Trophoblast cell (in vitro differentiated cells and primary cell): ENCODE measurements around the gene DYSF.

Source experiments
- DNase-seq, 2 donors: peaks; one replicate each; pipeline ENCODE4 v3.0.0-alpha.2; 2016
- H2AFZ ChIP-seq: 2 replicates; pipeline ENCODE4 v1.6.1; 2013; ENCODE audit warnings: low read length, moderate library complexity, mild to moderate bottlenecking; ENCODE audit not compliant: insufficient read depth, poor library complexity
- H2AK5ac ChIP-seq: 2 replicates; pipeline ENCODE4 v1.6.1; 2013; ENCODE audit warnings: mild to moderate bottlenecking, low read length
- H2BK120ac ChIP-seq: 2 replicates; pipeline ENCODE4 v1.6.1; 2013; ENCODE audit warnings: low read length, mild to moderate bottlenecking, moderate library complexity; ENCODE audit not compliant: insufficient read depth, poor library complexity
- H2BK12ac ChIP-seq: 2 replicates; pipeline ENCODE4 v1.6.1; 2013; ENCODE audit warnings: mild to moderate bottlenecking, low read length, moderate library complexity
- H2BK5ac ChIP-seq: 2 replicates; pipeline ENCODE4 v1.6.1; 2013; ENCODE audit warnings: low read length, low read depth, moderate library complexity, mild to moderate bottlenecking; ENCODE audit not compliant: poor library complexity
- H3K14ac ChIP-seq: 2 replicates; pipeline ENCODE4 v1.6.1; 2013; ENCODE audit warnings: mild to moderate bottlenecking, low read length
- H3K18ac ChIP-seq: 2 replicates; pipeline ENCODE4 v1.6.1; 2013; ENCODE audit warnings: mild to moderate bottlenecking, low read length
- H3K23ac ChIP-seq: 2 replicates; pipeline ENCODE4 v1.6.1; 2013; ENCODE audit warnings: low read length
- H3K27ac ChIP-seq: 2 replicates; pipeline ENCODE4 v1.5.1; 2013; ENCODE audit warnings: low read depth, mild to moderate bottlenecking, inconsistent platforms, low read length, moderate library complexity
- H3K27me3 ChIP-seq: 2 replicates; pipeline ENCODE4 v1.6.1; 2013; ENCODE audit warnings: inconsistent platforms, mild to moderate bottlenecking, low read length, moderate library complexity; ENCODE audit not compliant: insufficient read depth
- H3K36me3 ChIP-seq, 2 experiments: 1 replicate in 1 of 2; 2 replicates in 1 of 2; pipeline ENCODE4 v1.6.1; 2013; ENCODE audit warnings: low read length in 2 of 2, mild to moderate bottlenecking in 2 of 2, moderate library complexity in 1 of 2; ENCODE audit not compliant: insufficient read depth in 2 of 2, control insufficient read depth in 1 of 2
- H3K4ac ChIP-seq: 2 replicates; pipeline ENCODE4 v1.6.1; 2013; ENCODE audit warnings: low read depth, mild to moderate bottlenecking, low read length, moderate library complexity
- H3K4me1 ChIP-seq, 2 experiments: 1 replicate in 1 of 2; 2 replicates in 1 of 2; pipeline ENCODE4 v1.6.1; 2013; ENCODE audit warnings: low read length in 2 of 2, mild to moderate bottlenecking in 2 of 2, moderate library complexity in 1 of 2; ENCODE audit not compliant: insufficient read depth in 2 of 2, control insufficient read depth in 1 of 2
- H3K4me2 ChIP-seq: 2 replicates; pipeline ENCODE4 v1.6.1; 2013; ENCODE audit warnings: inconsistent platforms, mild to moderate bottlenecking, low read length, moderate library complexity
- H3K4me3 ChIP-seq: 2 replicates; pipeline ENCODE4 v1.5.1; 2013; ENCODE audit warnings: mild to moderate bottlenecking, low read depth, low read length, inconsistent platforms
- H3K79me1 ChIP-seq: one replicate; pipeline ENCODE4 v1.6.1; 2013; ENCODE audit warnings: low read length
- H3K79me2 ChIP-seq: 2 replicates; pipeline ENCODE4 v1.6.1; 2013; ENCODE audit warnings: low read length, mild to moderate bottlenecking; ENCODE audit not compliant: control insufficient read depth, insufficient read depth, poor library complexity
- H3K9ac ChIP-seq: 2 replicates; pipeline ENCODE4 v1.6.1; 2013; ENCODE audit warnings: mild to moderate bottlenecking, low read length
- H3K9me3 ChIP-seq: 2 replicates; pipeline ENCODE4 v1.6.1; 2013; ENCODE audit warnings: low read depth, mild to moderate bottlenecking, control low read depth, inconsistent platforms, low read length; ENCODE audit not compliant: insufficient read depth
- H4K12ac ChIP-seq: 2 replicates; pipeline ENCODE4 v1.6.1; 2013; ENCODE audit warnings: low read depth, mild to moderate bottlenecking, low read length, moderate library complexity
- H4K8ac ChIP-seq: 2 replicates; pipeline ENCODE4 v1.6.1; 2013; ENCODE audit warnings: low read depth, mild to moderate bottlenecking, low read length, moderate library complexity
- H4K91ac ChIP-seq: one replicate; pipeline ENCODE4 v1.6.1; 2013; ENCODE audit warnings: low read depth, mild to moderate bottlenecking, low read length, moderate library complexity
- WGBS: extraction: QIAGEN DNeasy Blood & Tissue Kit; methylation state at CpG from one replicate; pipeline ENCODE4 v1.1.7; 2013; ENCODE audit warnings: missing lambda C conversion rate; ENCODE audit not compliant: insufficient read length, insufficient coverage; ENCODE audit errors: extremely low coverage; 5-methylcytosine and 5-hydroxymethylcytosine counted together

Gene DYSF

DNA sequence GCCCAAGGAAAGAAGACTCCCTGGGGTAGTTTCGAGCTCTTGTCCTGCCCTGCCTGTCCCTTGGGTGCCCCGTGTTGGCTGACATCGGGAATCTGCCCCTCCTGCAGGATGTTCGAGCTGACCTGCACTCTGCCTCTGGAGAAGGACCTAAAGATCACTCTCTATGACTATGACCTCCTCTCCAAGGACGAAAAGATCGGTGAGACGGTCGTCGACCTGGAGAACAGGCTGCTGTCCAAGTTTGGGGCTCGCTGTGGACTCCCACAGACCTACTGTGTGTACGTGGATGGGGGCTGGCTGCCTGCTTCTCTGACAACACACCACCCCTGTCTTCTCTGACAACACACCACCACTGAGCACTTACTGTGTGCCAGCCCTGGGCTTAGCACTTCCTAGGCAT, 210.8 kb downstream of the DYSF start:
- no peak overlapping the region for H3K4me3 ChIP-seq
- H4K8ac ChIP-seq = no peak overlapping the region
- no peak for DNase-seq
- no peak overlapping the region for H2BK12ac ChIP-seq
- H2BK120ac ChIP-seq = no peak overlapping the region
- peaks cover 2% of the 10 kb centered on the region for H3K9me3 ChIP-seq
- H3K79me2 ChIP-seq = no peaks in the 10 kb centered on the region
- no peak overlapping the region for H3K27ac ChIP-seq
- H3K79me1 ChIP-seq = no peaks in the 10 kb centered on the region
- WGBS = no CpG with 5 or more reads among the region's 11 CpGs
- H3K4me2 ChIP-seq = no peak overlapping the region
- H3K27me3 ChIP-seq = no peaks in the 10 kb centered on the region
- H2AFZ ChIP-seq = no peak overlapping the region
- no peak overlapping the region for H4K12ac ChIP-seq
- no peak overlapping the region for H3K9ac ChIP-seq
- H2AK5ac ChIP-seq = no peak overlapping the region
- no peak overlapping the region for H2BK5ac ChIP-seq
- no peak overlapping the region for H3K14ac ChIP-seq
- H3K18ac ChIP-seq = no peak overlapping the region
- H3K4me1 ChIP-seq = no peaks in the 10 kb centered on the region
- no peak overlapping the region for H3K4ac ChIP-seq
- no peak overlapping the region for H3K23ac ChIP-seq
- H3K36me3 ChIP-seq = peaks cover 4 to 21% of the 10 kb centered on the region in 2 experiments
- no peak overlapping the region for H4K91ac ChIP-seq

DNA sequence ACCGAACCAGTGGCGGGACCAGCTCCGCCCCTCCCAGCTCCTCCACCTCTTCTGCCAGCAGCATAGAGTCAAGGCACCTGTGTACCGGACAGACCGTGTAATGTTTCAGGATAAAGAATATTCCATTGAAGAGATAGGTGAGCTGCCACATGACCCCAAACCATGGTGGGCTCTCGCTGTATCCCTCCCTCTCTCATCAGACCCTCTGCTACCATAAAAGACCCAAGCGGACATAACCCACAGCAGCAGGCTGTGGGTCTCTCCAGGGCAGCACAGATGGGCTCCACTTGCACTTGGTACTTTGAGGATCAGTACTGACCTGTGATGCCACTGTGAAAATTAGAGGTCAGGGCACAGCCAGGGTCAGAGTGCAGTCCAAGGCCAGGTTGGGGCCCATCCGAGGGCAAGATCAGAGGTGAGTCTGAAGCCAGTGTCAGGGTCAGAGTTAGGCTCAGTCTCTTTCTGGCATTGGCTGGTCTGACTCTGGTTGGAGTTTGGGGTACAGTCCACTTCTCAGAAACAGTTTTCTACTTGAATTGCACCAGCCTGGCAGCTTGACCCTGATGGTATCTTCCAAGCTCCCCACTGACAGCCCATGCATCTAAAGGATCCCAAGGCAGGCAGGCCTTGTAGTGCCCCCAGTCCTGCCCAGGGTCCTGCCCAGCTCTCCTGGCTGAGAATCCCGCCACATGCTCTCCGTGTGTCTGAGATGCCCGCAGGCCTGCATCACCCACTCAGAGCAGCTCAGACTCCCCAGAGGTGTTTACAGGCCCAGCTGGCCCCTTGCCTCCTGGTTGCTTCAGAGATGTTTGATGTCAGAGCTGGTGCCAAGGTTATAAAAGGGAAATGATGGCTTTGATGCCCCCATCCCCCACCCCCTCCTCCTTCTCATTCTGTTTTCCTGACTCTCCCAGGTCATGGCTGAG, 212.1 kb downstream of the DYSF start:
- Histone ChIP-seq H3K4me2 (no peak overlapping the region), H4K12ac (no peak overlapping the region), H3K9me3 (peaks cover 2% of the 10 kb centered on the region), H3K9ac (no peak overlapping the region), H3K4me3 (no peak overlapping the region), H3K18ac (no peak overlapping the region), H3K27me3 (no peaks in the 10 kb centered on the region), H3K27ac (no peak overlapping the region), H2AFZ (no peak overlapping the region), H2AK5ac (no peak overlapping the region), H3K4ac (no peak overlapping the region), H2BK5ac (no peak overlapping the region), H3K23ac (no peak overlapping the region), H4K91ac (no peak overlapping the region), H3K36me3 (peaks cover 13 to 30% of the 10 kb centered on the region in 2 experiments), H3K79me2 (no peaks in the 10 kb centered on the region), H4K8ac (no peak overlapping the region), H3K4me1 (no peaks in the 10 kb centered on the region), H2BK12ac (no peak overlapping the region), H3K14ac (no peak overlapping the region), H2BK120ac (no peak overlapping the region), H3K79me1 (no peaks in the 10 kb centered on the region)
- no peak for DNase-seq
- no CpG with 5 or more reads among the region's 11 CpGs for WGBS

DNA sequence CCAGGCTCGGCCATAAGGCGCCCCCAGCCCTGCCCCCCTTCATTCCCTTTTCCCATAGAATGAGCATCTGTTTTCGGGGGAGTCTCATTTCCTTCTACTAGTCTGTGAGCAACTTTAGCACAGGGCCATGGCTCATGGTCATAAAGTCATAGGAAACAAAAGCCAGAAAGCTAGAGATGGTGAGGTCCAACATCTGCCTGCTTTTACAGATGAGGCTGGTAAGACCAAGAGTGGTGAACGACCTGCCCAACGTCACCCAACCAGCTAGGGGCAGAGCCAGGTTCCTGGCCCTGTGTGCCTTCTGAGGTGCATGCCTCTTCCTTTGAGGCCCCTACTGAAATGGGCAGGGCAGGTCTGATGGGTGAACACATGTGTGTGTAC, 212.7 kb downstream of the DYSF start:
- Histone ChIP-seq H2AFZ (no peak overlapping the region), H3K4me2 (no peak overlapping the region), H2AK5ac (no peak overlapping the region), H3K9me3 (peaks cover 2% of the 10 kb centered on the region), H3K14ac (no peak overlapping the region), H2BK12ac (no peak overlapping the region), H3K23ac (no peak overlapping the region), H3K27ac (no peak overlapping the region), H3K4me1 (no peaks in the 10 kb centered on the region), H3K79me1 (no peaks in the 10 kb centered on the region), H3K79me2 (no peaks in the 10 kb centered on the region), H3K27me3 (no peaks in the 10 kb centered on the region), H2BK120ac (no peak overlapping the region), H3K36me3 (peaks cover 15 to 29% of the 10 kb centered on the region in 2 experiments), H4K8ac (no peak overlapping the region), H3K9ac (no peak overlapping the region), H2BK5ac (no peak overlapping the region), H4K91ac (no peak overlapping the region), H4K12ac (no peak overlapping the region), H3K4ac (no peak overlapping the region), H3K4me3 (no peak overlapping the region), H3K18ac (no peak overlapping the region)
- no peak for DNase-seq
- no CpG with 5 or more reads among the region's 5 CpGs for WGBS

DNA sequence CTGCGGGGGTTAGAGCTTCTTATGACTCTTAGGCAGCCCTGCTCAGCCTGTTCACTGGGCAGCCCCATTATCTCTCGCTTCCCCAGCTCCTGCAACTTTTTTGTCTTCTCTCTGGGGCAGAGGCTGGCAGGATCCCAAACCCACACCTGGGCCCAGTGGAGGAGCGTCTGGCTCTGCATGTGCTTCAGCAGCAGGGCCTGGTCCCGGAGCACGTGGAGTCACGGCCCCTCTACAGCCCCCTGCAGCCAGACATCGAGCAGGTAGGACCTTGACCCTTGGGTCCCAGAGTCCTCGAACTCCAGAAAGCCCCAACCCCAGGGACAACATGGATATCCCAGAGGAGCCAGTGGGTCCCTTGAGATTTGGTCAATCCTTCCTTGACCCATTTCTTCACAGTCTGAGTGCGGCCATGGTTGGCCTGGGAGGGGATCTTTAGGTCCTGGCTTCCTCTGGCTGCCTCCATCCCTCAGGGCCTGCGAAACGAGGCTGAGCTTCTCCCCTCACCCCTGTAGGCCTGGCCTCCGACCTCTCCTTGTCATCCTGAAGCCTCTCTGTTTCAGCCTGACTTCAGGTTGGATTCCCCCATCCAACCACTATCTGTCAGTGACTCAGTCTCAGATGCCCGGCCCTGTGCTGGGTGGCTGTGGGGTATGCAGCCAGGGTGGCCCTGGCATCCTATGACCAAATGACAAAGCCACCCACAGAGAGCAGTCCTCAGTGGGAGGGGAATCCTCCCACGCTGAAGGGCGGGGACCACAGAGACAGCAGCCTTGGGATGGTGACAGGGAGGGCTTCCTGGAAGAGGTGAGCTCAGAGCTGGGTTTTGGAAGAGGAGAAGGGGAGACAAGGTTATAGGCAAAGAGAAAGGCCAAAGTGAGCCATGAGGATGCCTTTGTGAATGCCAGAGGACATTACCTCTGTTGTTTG, 214.2 kb downstream of the DYSF start:
- no peak overlapping the region for H3K14ac ChIP-seq
- no peak overlapping the region for H3K4me3 ChIP-seq
- no peak overlapping the region for H3K4me2 ChIP-seq
- H3K27ac ChIP-seq = no peak overlapping the region
- H2BK120ac ChIP-seq = no peak overlapping the region
- no peak overlapping the region for H4K8ac ChIP-seq
- H2BK5ac ChIP-seq = no peak overlapping the region
- no peak overlapping the region for H4K12ac ChIP-seq
- H3K79me1 ChIP-seq = no peaks in the 10 kb centered on the region
- H3K9ac ChIP-seq = no peak overlapping the region
- H2AK5ac ChIP-seq = no peak overlapping the region
- no peaks in the 10 kb centered on the region for H3K79me2 ChIP-seq
- H3K36me3 ChIP-seq = peaks cover 15 to 29% of the 10 kb centered on the region in 2 experiments
- no CpG with 5 or more reads among the region's 15 CpGs for WGBS
- H2AFZ ChIP-seq = no peak overlapping the region
- no peaks in the 10 kb centered on the region for H3K27me3 ChIP-seq
- no peak for DNase-seq
- H3K9me3 ChIP-seq = peaks cover 2% of the 10 kb centered on the region
- no peak overlapping the region for H3K18ac ChIP-seq
- no peak overlapping the region for H4K91ac ChIP-seq
- no peaks in the 10 kb centered on the region for H3K4me1 ChIP-seq
- H3K4ac ChIP-seq = no peak overlapping the region
- H3K23ac ChIP-seq = no peak overlapping the region
- H2BK12ac ChIP-seq = no peak overlapping the region
